NCI-H146 (cell line): ENCODE data around the gene ERCC6L2.

Experiments
- DNase-seq: peaks from one replicate; lab custom pipeline; 2025; lab: John Stamatoyannopoulos, UW

The ERCC6L2 gene

GRCh38 chr9:95981761-95982390 is 106.4 kb downstream of the ERCC6L2 start:
- DNase-seq, result no peak

GRCh38 chr9:95985440-95986055 is 110.1 kb downstream of the ERCC6L2 start:
- DNase-seq, result no peak

GRCh38 chr9:95989297-95989696 is 113.8 kb downstream of the ERCC6L2 start:
- DNase-seq, result no peak

DNA sequence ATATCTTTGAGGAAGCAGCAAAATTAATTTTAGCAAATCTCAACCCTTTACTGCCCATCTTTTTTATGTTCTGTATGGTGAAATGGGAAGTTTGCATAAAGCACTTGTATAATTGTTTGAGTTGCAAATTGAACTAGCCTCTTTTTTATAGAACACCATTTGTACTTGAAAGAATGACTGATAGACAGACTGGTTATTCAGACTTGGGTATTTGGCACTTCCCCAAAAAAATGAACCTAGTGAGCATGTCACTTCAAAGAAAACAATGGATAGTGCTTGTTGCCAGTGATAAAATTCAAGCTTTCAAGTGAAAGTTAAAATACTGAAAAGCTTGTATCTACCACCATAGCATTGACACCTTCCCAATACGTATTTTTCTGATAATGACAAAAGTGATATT is 115.8 kb downstream of the ERCC6L2 start:
- no peak for DNase-seq

DNA sequence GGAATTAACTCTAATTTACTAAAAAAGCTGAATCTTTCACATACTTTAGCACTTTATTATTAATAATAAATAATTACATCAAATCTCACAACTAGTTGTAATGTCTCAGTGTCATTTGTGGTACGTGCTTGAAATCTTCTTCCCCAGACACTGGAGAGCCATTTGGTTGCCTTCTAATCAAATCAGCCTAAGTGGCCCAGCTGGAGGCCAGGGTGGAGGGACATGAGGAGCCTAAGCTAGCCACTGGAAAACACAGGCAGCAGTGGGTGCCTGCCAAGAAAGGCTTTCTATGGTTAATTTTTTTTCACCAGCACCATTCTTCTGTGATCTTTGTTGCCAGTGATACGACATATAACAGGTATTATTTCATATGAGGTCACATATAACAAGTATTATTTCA is 117.0 kb downstream of the ERCC6L2 start:
- no peak for DNase-seq

- no peak for DNase-seq
Measured at GRCh38 chr9:95993337-95993736, 117.8 kb downstream of the ERCC6L2 start.

DNA sequence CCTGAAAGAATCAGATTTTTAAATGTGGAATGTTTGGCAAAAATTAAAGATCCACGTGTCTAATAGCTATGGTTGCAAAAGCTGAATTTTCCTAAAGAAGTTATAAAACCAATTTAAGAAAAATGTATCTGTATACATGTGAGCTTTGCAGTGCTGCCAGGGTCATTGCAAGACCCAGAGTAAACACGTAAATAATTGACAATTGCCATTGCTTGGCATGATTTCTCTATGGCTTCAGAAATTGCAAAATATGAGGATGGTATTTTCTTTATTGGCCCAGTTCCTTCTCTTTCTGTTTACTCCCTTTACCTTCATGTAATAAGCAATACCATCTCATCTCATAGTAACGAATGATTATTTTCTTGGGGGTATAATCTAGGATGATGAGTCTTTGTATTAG is 123.9 kb downstream of the ERCC6L2 start:
- DNase-seq, result no peak

GRCh38 chr9:96004379-96004778 is 128.9 kb downstream of the ERCC6L2 start:
- no peak for DNase-seq

- DNase-seq, result no peak
Measured at GRCh38 chr9:96006296-96006879, 130.9 kb downstream of the ERCC6L2 start.

GRCh38 chr9:96006961-96007360 is 131.5 kb downstream of the ERCC6L2 start:
- no peak for DNase-seq

- no peak for DNase-seq
Measured at GRCh38 chr9:96008502-96009222, 133.2 kb downstream of the ERCC6L2 start.

DNA sequence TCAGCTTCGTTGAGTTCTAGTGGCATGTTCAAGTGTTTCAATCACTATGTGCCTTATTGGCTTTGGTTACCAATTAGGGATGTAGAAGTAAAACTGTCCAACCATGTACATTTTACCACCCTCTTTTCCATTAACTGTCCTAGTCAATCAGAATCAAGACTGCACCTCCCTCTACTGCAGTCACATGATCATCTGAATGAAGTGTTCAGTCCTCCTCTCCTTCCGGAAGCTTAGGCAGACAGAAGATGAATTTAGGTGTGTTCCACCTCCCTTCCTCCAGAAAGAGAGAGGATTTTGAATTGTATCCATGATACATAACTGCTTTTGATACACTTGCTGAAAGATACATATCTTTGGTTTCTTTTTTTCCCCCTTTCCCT is 133.7 kb downstream of the ERCC6L2 start:
- DNase-seq, result no peak

- no peak for DNase-seq
Measured at GRCh38 chr9:96009690-96010472, 134.4 kb downstream of the ERCC6L2 start.

DNA sequence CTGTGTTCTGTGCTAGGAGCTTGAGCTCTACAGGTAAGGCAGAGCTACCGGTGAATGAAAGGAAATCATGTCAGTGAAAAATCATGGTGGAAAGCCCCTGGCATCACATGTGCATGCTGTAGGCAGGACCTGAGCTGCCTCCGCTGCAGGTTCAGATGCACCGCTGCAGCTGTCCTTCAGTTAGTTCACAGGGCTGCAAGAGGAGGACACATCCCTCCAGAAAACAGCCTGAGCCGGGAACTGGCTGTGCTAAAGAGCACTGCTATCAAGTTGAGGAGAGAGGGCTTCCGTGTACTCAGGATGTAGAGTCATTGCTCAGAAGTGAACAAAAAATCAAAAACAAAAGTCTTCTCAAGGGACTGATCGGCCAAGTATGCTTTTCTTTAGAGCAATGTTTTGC is 138.6 kb downstream of the ERCC6L2 start:
- no peak for DNase-seq

DNA sequence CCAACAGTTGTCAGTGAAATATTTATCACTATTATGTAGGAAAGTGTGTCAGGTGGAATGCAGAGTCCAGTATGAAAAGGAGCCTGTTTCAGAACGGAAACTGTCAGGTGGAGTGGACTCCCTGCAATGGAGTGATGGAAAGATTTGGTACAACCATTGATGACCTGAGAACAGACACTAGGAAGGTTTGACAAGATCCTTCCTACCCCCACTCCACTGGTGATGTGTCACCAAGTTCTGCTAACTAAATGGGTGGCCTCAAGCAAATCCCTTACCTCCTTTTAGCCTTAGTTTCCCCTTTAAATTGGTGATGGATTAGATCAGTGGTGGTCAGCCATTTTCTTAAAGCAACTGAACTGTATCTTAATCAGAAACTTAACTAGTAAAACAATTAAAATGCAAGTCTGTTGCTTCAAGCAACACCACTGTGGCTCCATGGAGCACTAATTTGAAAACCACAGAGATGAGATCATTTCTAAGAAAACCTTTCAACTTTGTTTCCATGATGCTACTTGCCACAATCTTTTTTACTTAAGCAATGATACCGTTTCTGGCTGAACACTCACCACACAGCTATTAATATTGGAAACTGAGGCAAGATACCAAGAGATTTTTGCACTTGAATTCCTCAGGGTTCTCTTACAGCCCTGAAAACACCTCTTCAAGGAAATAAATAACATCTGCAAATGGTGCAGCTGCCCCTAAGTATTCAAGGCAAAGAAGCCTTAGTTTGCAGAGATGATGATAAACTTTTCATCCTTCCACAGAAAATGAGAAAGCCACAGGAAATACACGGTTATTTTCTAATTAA is 140.6 kb downstream of the ERCC6L2 start:
- no peak for DNase-seq
